Heart right ventricle (tissue), 16 donors: Measurements from ENCODE around the gene ACTN1. TPM values are rescaled to one million over a fixed set of nuclear protein-coding genes. Genes with fewer than 3 reads are reported as not detected.

ENCODE experiments used
- ATAC-seq, 8 donors: fragments of 200-7000 bp; cut with Tn5 transposase; one replicate each; pipeline ENCODE4 v1.9.1; 2020; ENCODE audit warnings: mild to moderate bottlenecking in 8 of 8, moderate library complexity in 8 of 8, moderate number of reproducible peaks in 1 of 8
- DNase-seq, 2 donors: peaks; one replicate each; pipeline ENCODE4 v3.0.0-alpha.2; 2020
- H3K27ac ChIP-seq, 10 donors: fragments of 200-600 bp; sonication (generic) in 2 of 10; one replicate each; pipeline versions ENCODE4 v1.5.0 to v1.8.0; 2020 to 2022; ENCODE audit warnings: mild to moderate bottlenecking in 3 of 10
- H3K27me3 ChIP-seq, 7 donors: fragments of 200-600 bp; one replicate each; pipeline ENCODE4 v1.8.0; 2021 to 2022; ENCODE audit warnings: mild to moderate bottlenecking in 2 of 7
- H3K36me3 ChIP-seq, 9 donors: fragments of 200-600 bp; sonication (generic) in 1 of 9; one replicate each; pipeline versions ENCODE4 v1.5.0 to v1.8.0; 2020 to 2022; ENCODE audit warnings: mild to moderate bottlenecking in 2 of 9
- H3K4me1 ChIP-seq, 9 donors: fragments of 200-600 bp; sonication (generic) in 1 of 9; one replicate each; pipeline versions ENCODE4 v1.5.0 to v1.8.0; 2020 to 2022; ENCODE audit warnings: mild to moderate bottlenecking in 4 of 9
- H3K4me3 ChIP-seq, 10 donors: fragments of 200-600 bp; sonication (generic) in 2 of 10; one replicate each; pipeline versions ENCODE4 v1.5.0 to v1.8.0; 2020 to 2022; ENCODE audit warnings: mild to moderate bottlenecking in 7 of 10, moderate library complexity in 2 of 10
- H3K9me3 ChIP-seq, 11 donors: fragments of 200-600 bp in 10 of 11; sonication (generic) in 2 of 11; one replicate each; pipeline versions ENCODE4 v1.5.0 to v1.8.0; 2013 to 2022; ENCODE audit warnings: mild to moderate bottlenecking in 2 of 11, control low read depth in 1 of 11, moderate library complexity in 1 of 11
- CTCF ChIP-seq, 9 donors: fragments of 200-600 bp; sonication (generic) in 2 of 9; IDR thresholded peaks; one replicate each; pipeline versions ENCODE4 v1.5.0 to v1.8.0; 2021 to 2022; ENCODE audit warnings: antibody characterized with exemption in 9 of 9, mild to moderate bottlenecking in 5 of 9, moderate library complexity in 1 of 9
- WGBS, 2 donors: extraction: QIAGEN DNeasy Blood & Tissue Kit; methylation state at CpG; one replicate each; pipeline ENCODE4 v1.1.7; 2013; ENCODE audit warnings: inconsistent platforms in 1 of 2; 5-methylcytosine and 5-hydroxymethylcytosine counted together
- intact Hi-C, 10 donors: fragments of 100-400 bp; cut with DNase I; formaldehyde crosslinking; loops; one replicate each; pipeline versions ENCODE4 v1.11.1 to v1.14.2; 2022
- polyA plus RNA-seq, 2 donors: library from polyadenylated mRNA; stranded (reverse); fragments of 200-250 nt; gene quantifications; one replicate each; pipeline ENCODE4 v1.2.3, GENCODE V29; 2013
- total RNA-seq, 10 donors: library from RNA; stranded (reverse); fragmentation: NEBNext Ultra II Directional in 3 of 10; extraction: Animal tissue kit (Norgen Biotek cat#: 25700) in 3 of 10; gene quantifications; one replicate each; pipeline versions ENCODE4 v1.2.1 to v1.2.4, GENCODE V29; 2021 to 2023
- donor health status: Arrhythmogenic right ventricular cardiomyopathy.
- donor health status: ischemic (EF 13 %, LVEDD 7.1; RV severe dilation, severe dysfunction).
- donor health status: healthy with polysubstance abuse.
- donor health status: DM: no; HTN: yes; CAD: no.
- donor health status: DM: no; HTN: no; CAD: no.
- donor health status: ischemic (EF 25% LVEDD 6.9; RV normal size, moderate dysfunction).
- donor health status: ischemic (EF 25% LVEDD 5.7; RV mildly dilated, moderate dysfunction).
- donor health status: healthy.
- donor health status: DM: yes; HTN: yes; CAD: no.
- donor health status: Ischemic cardiomyopathy.
- donor health status: ischemic (EF 35%, LVEDD 5.7; RV mildly dilated, moderate dysfunction).
- donor health status: nonischemic (EF 11% LVEDD 7.7; RV severe dilation, severe dysfunction).
- donor health status: DM: yes; HTN: yes; CAD: no.
- donor health status: PGD.
- donor health status: ischemic (EF 29% LVEDD 5.4; RV normal size, mild dysfunction).
- donor health status: nonischemic (EF 23%, LVEDD 6.1; RV moderate dilation, normal function).

Gene ACTN1
- total and polyA plus RNA-seq, 12 donors, result 67.2 to 235 (median 104) TPM

- Histone ChIP-seq H3K4me3 (no peak overlapping the region), H3K27ac (no peak overlapping the region), H3K27me3 (no peaks in the 10 kb centered on the region), H3K36me3 (no peaks in the 10 kb centered on the region), H3K9me3 (no peaks in the 10 kb centered on the region), H3K4me1 (peaks cover 0 to 6% (median 0%) of the 10 kb centered on the region in 9 donors)
- TF ChIP-seq CTCF (IDR thresholded peaks at IDR 0.05), result no peak
- DNase-seq, result no peak
- WGBS, 2 donors, result 84 to 92% methylated on average over 5 of the region's 5 CpGs
- intact Hi-C loops, result no loop called here
- ATAC-seq, result no peak
Measured at GRCh38 chr14:68998062-68998461, 19.0 kb upstream of the ACTN1 start.

GRCh38 chr14:68995731-68996130 lies 16.6 kb upstream of the ACTN1 start:
- no peak for TF ChIP-seq CTCF (IDR thresholded peaks at IDR 0.05)
- WGBS, 2 donors, result 85 to 91% methylated on average over 4 of the region's 4 CpGs
- no peaks in the 10 kb centered on the region for H3K27me3 ChIP-seq
- no peak overlapping the region for H3K4me3 ChIP-seq
- no peak overlapping the region for H3K27ac ChIP-seq
- ATAC-seq (no peak), DNase-seq (no peak)
- no peaks in the 10 kb centered on the region for H3K4me1 ChIP-seq
- intact Hi-C loops, result no loop called here
- no peaks in the 10 kb centered on the region for H3K36me3 ChIP-seq
- H3K9me3 ChIP-seq, result no peaks in the 10 kb centered on the region

GRCh38 chr14:68994056-68994455 lies 15.0 kb upstream of the ACTN1 start:
- DNase-seq (no peak), ATAC-seq (no peak)
- no peaks in the 10 kb centered on the region for H3K36me3 ChIP-seq
- no peak overlapping the region for H3K27ac ChIP-seq
- WGBS, 2 donors, result 88 to 98% methylated on average over 2 of the region's 2 CpGs
- no peaks in the 10 kb centered on the region for H3K27me3 ChIP-seq
- no peak overlapping the region for H3K4me3 ChIP-seq
- TF ChIP-seq CTCF (IDR thresholded peaks at IDR 0.05), result no peak
- H3K9me3 ChIP-seq, result no peaks in the 10 kb centered on the region
- intact Hi-C loops, result loop anchor here in 1 of 10 donors (5.0 kb wide), 1 partner anchor 77 kb away; no protein-coding TSS in a partner anchor
- no peaks in the 10 kb centered on the region for H3K4me1 ChIP-seq

- DNase-seq, result no peak
- intact Hi-C loops, result loop anchor here in 3 of 10 donors (10.0 kb wide), 3 partner anchors 47 to 107 kb away; no protein-coding TSS in a partner anchor
- no peak for ATAC-seq
- peaks cover 0 to 4% (median 0%) of the 10 kb centered on the region in 9 donors for H3K4me1 ChIP-seq
- no peaks in the 10 kb centered on the region for H3K9me3 ChIP-seq
- no peak overlapping the region for H3K27ac ChIP-seq
- no peaks in the 10 kb centered on the region for H3K36me3 ChIP-seq
- 72 to 78% methylated on average over 1 of the region's 1 CpG for WGBS, 2 donors
- TF ChIP-seq CTCF (IDR thresholded peaks at IDR 0.05), result no peak
- no peak overlapping the region for H3K4me3 ChIP-seq
- H3K27me3 ChIP-seq, result no peaks in the 10 kb centered on the region
Measured at GRCh38 chr14:68987653-68988036, 8.5 kb upstream of the ACTN1 start.
